SKM-1 (cell line): ENCODE measurements around the gene TMC2.
"Not testable (repeated sequence)": the region's sequence is repeated elsewhere in the genome, so short reads cannot be mapped to it uniquely, and the experiment has no call there.

Experiments
- DNase-seq: peaks from one replicate; lab custom pipeline; 2025; ENCODE audit not compliant: unreplicated experiment; lab: John Stamatoyannopoulos, UW

TMC2 gene, protein sequence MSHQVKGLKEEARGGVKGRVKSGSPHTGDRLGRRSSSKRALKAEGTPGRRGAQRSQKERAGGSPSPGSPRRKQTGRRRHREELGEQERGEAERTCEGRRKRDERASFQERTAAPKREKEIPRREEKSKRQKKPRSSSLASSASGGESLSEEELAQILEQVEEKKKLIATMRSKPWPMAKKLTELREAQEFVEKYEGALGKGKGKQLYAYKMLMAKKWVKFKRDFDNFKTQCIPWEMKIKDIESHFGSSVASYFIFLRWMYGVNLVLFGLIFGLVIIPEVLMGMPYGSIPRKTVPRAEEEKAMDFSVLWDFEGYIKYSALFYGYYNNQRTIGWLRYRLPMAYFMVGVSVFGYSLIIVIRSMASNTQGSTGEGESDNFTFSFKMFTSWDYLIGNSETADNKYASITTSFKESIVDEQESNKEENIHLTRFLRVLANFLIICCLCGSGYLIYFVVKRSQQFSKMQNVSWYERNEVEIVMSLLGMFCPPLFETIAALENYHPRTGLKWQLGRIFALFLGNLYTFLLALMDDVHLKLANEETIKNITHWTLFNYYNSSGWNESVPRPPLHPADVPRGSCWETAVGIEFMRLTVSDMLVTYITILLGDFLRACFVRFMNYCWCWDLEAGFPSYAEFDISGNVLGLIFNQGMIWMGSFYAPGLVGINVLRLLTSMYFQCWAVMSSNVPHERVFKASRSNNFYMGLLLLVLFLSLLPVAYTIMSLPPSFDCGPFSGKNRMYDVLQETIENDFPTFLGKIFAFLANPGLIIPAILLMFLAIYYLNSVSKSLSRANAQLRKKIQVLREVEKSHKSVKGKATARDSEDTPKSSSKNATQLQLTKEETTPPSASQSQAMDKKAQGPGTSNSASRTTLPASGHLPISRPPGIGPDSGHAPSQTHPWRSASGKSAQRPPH

GRCh38 chr20:2536560-2536986 lies at the start of gene TMC2:
Gene TMC2 (plus strand): TSS chr20:2536573. CDS start chr20:2536622, 49 bp downstream.
- no peak for DNase-seq

DNA sequence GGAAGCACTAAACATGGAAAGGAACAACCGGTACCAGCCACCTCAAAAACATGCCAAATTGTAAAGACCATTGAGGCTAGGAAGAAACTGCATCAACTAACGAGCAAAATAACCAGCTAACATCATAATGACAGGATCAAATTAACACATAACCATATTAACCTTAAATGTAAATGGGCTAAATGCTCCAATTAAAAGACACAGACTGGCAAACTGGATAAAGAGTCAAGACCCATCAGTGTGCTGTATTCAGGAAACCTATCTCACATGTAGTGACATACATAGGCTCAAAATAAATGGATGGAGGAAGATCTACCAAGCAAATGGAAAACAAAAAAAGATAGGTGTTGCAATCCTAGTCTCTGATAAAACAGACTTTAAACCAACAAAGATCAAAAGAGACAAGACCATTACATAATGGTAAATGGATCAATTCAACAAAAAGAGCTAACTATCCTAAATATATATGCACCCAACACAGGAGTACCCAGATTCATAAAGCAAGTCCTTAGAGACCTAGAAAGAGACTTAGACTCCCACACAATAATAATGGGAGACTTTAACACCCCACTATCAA lies 33.5 kb upstream of the TMC2 start:
- not testable (repeated sequence) for DNase-seq

DNA sequence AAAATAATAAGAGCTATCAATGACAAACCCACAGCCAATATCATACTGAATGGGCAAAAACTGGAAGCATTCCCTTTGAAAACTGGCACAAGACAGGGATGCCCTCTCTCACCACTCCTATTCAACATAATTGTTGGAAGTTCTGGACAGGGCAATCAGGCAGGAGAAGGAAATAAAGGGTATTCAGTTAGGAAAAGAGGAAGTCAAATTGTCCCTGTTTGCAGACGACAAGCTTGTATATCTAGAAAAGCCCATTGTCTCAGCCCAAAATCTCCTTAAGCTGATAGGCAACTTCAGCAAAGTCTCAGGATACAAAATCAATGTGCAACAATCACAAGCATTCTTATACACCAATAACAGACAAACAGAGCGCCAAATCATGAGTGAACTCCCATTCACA lies 31.6 kb upstream of the TMC2 start:
- DNase-seq, result not testable (repeated sequence)

DNA sequence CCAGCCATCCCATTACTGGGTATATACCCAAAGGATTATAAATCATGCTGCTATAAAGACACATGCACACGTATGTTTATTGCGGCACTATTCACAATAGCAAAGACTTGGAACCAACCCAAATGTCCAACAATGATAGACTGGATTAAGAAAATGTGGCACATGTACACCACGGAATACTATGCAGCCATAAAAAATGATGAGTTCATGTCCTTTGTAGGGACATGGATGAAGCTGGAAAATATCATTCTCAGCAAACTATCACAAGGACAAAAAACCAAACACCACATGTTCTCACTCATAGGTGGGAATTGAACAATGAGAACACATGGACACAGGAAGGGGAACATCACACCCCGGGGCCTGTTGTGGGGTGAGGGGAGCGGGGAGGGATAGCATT lies 29.9 kb upstream of the TMC2 start:
- DNase-seq, result not testable (repeated sequence)

DNA sequence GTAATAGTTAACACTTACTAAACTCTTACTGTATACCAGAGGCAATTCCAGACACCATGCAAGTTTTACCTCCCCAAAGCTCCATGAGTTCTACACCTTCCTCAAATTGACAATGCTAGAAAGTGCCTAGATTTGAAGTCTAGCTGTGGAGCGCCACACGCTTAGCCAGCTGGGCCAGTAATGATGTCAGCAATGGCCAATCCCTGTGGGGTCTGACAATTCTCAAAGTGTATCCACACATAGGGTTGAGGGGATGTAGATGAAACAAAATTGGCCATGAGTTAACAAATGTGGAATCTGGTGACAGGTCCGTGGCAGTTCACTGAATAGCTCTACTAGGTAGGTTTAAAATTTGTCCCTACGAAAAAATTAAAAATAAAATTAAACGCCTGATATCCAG lies 28.9 kb upstream of the TMC2 start:
- no peak for DNase-seq

GRCh38 chr20:2507875-2508630 lies 28.3 kb upstream of the TMC2 start:
- DNase-seq, result no peak

DNA sequence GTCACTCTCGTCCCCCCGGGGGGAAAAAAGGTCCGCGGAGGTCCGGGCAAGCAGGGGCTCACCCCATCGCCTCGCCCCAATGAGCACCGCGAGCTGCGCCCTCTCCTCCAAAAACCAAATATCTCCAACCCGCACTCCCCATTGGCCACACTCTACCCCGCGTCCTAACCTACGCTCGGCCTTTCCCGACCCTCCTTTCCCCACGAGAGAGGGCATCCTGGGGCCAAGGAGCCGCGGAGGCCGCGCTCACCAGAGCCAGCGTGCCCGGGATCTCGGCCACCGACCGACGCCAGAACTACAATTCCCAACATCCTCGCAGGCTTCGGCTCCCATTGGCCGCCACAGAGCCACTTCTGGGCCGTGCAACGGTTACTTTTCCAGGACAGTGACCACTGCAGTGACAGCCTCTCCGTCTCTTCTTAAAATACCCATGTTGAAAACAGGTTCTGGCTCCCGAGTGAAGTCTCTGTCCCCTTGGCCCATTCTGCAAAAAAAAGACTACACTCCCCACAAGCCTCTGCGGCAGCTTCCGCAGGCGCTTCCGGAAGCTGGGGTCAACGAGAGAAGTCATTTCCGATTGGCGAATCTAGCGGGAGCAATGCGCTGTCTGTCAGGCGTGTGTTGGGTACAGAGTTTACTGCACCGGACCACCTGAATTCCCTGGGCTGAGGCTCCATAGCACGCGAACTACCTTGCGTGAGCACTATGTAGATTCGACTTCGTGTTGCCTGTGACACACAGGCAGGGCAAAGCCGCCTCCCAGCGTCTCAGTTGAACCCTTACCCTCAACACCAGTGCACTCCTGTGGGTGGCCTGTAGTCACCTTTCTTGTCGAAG lies 27.5 kb upstream of the TMC2 start, which contains the start of gene ZNF343:
Gene ZNF343, minus strand, starts transcription at position 285 of the 837 bp plus-strand sequence. CDS start 15,020 bp downstream, outside the sequence.
- peak; percentile 59 for DNase-seq

- no peak for DNase-seq
These were observed 26.9 kb upstream of the TMC2 start for GRCh38 chr20:2509468-2509781.

DNA sequence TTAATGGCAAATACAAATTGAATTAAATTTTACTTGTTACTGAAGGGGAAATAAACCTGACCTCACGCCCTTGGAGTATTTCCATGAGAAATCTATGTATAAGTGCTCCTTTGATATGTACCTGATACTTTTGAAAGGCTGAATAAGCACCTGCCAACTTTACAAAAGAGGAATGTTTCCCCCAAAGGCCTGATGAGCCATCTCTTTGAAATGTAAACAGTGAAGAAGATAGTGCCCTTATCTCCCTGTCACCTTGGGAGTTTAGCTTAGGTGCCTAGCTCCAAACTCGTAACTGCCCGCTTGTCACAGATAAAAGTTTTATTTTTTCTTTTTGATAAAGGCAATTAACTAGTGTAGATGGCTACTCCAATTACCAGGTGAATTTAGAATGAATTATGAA lies 26.6 kb upstream of the TMC2 start:
- no peak for DNase-seq

- no peak for DNase-seq
These were observed 21.2 kb upstream of the TMC2 start for GRCh38 chr20:2515203-2515602.

DNA sequence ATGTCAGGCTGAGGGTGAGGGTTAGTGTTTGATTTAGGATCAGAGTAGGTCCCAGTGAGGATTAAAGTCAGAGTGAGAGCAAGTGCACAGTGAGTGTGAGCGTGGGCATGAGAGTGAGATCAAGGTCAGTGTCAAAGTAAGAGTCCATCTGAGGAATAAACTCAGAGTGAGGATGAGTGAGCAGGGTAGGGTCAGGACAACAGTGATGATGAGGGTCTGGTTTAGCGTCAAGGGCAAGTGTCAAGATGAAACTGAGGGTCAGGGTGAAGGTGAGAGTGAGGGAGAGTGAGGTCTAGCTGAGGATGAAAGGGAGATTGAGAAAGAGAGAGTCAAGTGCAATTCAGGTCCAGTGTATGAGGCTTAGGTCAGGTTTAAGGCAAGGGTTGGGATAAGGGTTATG lies 20.0 kb upstream of the TMC2 start:
- no peak for DNase-seq

DNA sequence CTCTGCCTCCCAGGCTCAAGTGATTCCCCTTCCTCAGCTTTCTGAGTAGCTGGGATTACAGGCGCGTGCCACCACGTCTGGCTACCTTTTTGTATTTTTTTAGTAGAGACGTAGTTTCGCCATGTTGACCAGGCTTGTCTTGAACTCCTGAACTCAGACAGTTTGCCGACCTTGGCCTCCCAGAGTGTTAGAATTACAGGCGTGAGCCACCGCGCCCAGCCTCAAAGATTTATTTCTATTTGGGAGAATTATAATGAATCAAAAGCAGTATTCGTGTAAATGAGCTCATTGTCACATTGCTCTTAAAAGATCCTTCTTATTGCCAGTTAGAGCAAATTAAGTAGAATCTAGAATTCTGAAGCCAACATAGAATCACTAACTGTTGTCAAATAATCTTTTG lies 18.3 kb upstream of the TMC2 start:
- DNase-seq, result no peak

GRCh38 chr20:2518558-2518957 lies 17.8 kb upstream of the TMC2 start:
- DNase-seq, result no peak

DNA sequence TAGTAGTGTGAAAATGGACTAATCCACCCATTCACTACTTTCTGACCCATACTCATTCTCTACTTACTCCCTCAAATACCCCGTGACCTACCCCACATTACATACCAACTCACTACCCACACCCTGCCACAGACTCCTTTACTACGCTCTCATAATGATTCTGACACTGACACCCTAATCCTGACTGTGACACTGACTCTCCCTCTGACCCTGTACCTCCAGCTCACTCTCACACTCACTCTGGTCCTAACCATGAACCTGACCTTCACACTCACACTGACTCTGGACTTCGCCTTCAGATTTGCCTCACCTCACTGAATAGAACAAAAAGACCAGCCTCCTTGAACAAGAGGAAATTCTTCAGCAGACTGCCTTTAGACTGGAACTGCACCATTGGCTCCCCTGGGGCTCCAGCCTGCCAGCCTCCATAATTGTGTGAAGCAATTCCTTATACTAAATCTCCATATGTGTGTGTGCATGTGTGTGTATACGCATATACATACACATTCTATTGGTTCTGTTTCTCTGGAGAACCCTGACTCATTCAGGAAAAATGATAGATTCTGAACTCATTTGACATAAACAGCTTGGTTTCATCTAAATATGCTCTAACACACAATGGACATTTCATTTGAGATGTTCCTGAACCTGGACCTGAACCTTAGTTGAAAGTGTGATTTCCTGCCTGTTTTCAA lies 17.1 kb upstream of the TMC2 start:
- no peak for DNase-seq

DNA sequence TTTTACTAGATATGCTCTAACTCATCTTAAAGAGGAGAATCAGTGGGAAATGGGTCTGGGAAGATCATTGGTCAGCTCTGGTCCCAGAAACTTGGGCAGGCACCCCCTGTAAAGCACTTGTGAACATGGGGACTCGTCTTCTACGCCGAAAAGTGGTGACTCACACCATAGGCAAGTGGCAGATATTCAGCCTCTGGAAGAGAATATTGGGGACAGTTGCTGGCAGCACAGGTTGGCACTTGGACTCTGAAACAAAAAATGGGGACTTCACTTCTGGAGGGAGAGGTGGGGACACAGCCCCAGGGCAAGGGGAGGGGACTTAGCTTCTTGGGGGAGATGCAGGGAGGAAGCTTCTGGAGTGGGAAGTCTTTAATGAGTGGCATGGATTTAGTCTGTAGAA lies 15.8 kb upstream of the TMC2 start:
- no peak for DNase-seq

DNA sequence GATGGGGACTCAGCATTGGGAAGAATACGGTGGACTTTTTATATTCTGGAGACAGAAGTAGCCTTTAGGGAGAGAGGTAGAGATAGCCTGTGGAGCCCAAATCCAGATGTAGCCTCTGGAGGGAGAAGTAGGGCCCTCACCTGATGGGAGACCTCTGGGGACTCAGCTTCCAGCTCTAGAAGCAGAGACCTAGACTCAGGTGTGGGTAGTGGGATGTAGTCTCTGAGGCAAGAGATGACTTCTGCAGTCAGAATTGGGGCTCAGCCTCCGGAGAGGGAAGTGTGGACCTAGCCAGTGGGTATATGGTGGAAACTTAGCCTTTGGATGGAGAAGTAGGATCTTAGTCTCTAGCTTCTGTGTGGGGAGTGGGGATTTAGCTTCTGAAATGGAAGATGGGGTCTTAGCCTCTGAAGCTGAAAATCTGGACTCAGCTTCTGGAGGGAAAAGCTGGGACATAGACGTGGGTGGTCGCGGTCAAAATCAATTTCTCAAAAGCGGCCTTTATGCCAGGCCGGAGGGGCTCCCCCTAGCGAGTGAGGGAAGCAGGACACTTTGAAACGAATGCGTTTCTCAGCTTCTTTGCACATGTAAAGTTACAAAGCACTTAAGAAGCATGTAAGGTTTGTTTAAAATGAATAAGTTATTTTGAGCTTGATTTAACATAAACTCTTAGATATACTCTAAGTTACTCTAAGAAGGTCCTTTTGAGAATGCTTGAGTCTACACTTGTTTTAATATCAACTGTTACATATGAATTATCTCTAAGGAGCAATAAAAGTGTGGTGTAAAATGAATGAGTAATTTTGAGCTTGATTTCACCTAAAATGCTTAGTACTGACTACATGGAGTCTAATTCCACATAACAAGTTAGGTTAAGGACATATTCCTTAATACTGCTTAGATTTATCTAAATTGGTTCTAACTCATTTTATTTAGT lies 14.7 kb upstream of the TMC2 start:
- no peak for DNase-seq

DNA sequence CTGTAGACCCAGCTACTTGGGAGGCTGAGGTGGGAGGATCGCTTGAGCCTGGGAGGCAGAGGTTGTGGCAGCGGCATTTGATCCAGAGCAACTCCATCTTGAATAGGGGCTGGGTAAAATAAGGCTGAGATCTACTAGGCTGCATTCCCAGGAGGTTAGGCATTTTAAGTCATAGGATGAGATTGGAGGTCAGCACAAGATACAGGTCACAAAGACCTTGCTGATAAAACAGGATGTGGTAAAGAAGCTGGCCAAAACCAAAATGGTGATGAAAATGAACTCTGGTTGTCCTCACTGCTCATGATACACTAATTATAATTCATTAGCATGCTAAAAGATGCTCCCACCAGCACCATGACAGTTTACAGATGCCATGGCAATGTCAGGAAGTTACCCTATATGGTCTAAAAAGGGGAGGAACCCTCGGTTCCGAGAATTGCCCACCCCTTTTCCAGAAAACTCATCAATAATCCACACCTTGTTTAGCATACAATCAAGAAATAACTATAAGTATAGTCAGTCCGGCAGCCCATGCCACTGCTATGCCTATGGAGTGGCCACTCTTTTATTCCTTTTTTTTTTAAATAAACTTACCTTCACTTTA lies 13.4 kb upstream of the TMC2 start:
- DNase-seq, result not testable (repeated sequence)
